Stimulated activated CD8-positive, alpha-beta memory T cell treated with anti-CD3 and anti-CD28 coated beads, Interleukin-15, amount 100 ng/mL, for 1 hour (primary cell): ENCODE measurements around the gene JOSD1.
A peak's percentile ranks its signal among the peaks of the same experiment; 100 is the strongest.

Experiments used
- DNase-seq: peaks from one replicate; pipeline ENCODE4 v3.0.0-alpha.2; 2020; ENCODE audit warnings: low read depth

Gene JOSD1

GRCh38 chr22:38712486-38713207 is 11.9 kb upstream of the JOSD1 start:
- no peak for DNase-seq

GRCh38 chr22:38710866-38711265 is 10.1 kb upstream of the JOSD1 start:
- DNase-seq, result no peak

- no peak for DNase-seq
Measured at GRCh38 chr22:38710351-38710750, 9.6 kb upstream of the JOSD1 start.

GRCh38 chr22:38709306-38709705 is 8.6 kb upstream of the JOSD1 start:
- DNase-seq, result no peak

- DNase-seq, result no peak
Measured at GRCh38 chr22:38707984-38708383, 7.2 kb upstream of the JOSD1 start.

- no peak for DNase-seq
Measured at GRCh38 chr22:38707346-38707745, 6.6 kb upstream of the JOSD1 start.

GRCh38 chr22:38706901-38707195 is 6.1 kb upstream of the JOSD1 start:
- no peak for DNase-seq

- no peak for DNase-seq
Measured at GRCh38 chr22:38706101-38706900, 5.6 kb upstream of the JOSD1 start.

GRCh38 chr22:38705235-38706100 is 4.7 kb upstream of the JOSD1 start, which contains the start of gene GTPBP1:
TSS of gene GTPBP1 (plus strand) at chr22:38705944. CDS start at chr22:38705956, 12 bp downstream.
- DNase-seq, result peak; percentile 92

GRCh38 chr22:38704654-38705234 is 4.0 kb upstream of the JOSD1 start:
- DNase-seq, result no peak

- no peak for DNase-seq
Measured at GRCh38 chr22:38700270-38700788, 414 bp downstream of the JOSD1 start.

- DNase-seq, result no peak
Measured at GRCh38 chr22:38699784-38700183, 959 bp downstream of the JOSD1 start.

GRCh38 chr22:38699143-38699542 is 1.6 kb downstream of the JOSD1 start:
- no peak for DNase-seq

GRCh38 chr22:38698407-38699094 is 2.2 kb downstream of the JOSD1 start:
- no peak for DNase-seq

GRCh38 chr22:38697425-38698089 is 3.2 kb downstream of the JOSD1 start:
- no peak for DNase-seq

- DNase-seq, result no peak
Measured at GRCh38 chr22:38696606-38697424, 3.9 kb downstream of the JOSD1 start.

- no peak for DNase-seq
Measured at GRCh38 chr22:38694940-38695339, 5.8 kb downstream of the JOSD1 start.

- DNase-seq, result no peak
Measured at GRCh38 chr22:38694049-38694448, 6.7 kb downstream of the JOSD1 start.

GRCh38 chr22:38689651-38690050 is 11.1 kb downstream of the JOSD1 start:
- no peak for DNase-seq

- no peak for DNase-seq
Measured at GRCh38 chr22:38685761-38686160, 15.0 kb downstream of the JOSD1 start.
